ENCODE data around the gene WNT9A.

GRCh38 chr1:227950735-227951346 lies 3.1 kb upstream of the WNT9A start:
- no peak for TF ChIP-seq CTCF (IDR thresholded peaks at IDR 0.05; ENCODE audit: low read depth, low read length, poor library complexity, severe bottlenecking)
- TF ChIP-seq EZH2phosphoT487 (IDR thresholded peaks at IDR 0.05; ENCODE audit: borderline replicate concordance, low read length) = no peak
